ENCODE results near the gene ZNF750.

ZNF750 gene

DNA sequence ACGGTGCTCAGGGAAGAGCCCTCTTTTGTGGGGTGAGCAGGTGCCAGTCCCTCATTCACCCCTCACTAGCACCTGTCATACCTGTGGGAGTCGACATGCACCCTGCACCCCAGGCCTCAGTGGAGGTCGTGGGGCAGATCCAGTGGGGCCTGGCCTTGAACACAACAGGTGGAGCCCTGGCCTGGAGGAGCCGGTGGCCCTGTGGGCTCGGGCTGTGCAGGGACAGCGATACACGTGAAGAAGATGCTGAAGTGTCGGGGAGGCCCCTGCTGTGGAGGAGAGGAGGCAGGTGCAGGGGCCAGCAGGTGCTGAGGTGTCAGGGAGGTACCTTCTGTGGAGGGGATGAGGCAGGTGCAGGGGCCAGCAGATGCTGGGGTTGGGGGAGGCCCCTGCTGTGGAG is 31.8 kb downstream of the ZNF750 start:
- H3K36me3 ChIP-seq (ENCODE audit: control insufficient read depth in 2 of 2, insufficient read depth in 2 of 2, low read length in 2 of 2) = peaks cover 13 to 20% of the 10 kb centered on the region in 2 donors

DNA sequence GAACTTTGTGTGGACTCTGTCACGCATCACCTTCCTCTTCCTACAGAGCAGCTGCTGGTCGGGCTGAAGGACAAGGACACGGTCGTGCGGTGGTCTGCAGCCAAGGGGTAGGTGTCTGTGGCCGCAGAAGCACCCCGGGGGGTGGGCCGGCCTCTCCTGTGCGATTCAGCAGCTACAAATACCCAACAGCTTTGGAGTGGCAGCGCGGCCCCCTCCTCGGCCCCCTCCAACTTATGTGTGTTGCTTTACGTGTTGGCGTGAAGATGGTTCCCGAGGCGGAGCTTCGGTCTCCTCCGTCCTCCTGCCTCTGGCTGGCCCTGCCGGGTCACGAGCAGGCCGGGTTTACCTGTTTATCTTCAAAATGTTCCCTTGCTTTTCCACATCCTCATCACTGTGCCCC is 32.3 kb downstream of the ZNF750 start:
- H3K36me3 ChIP-seq (ENCODE audit: control insufficient read depth in 2 of 2, insufficient read depth in 2 of 2, low read length in 2 of 2) = peaks cover 13 to 20% of the 10 kb centered on the region in 2 donors
- H3K9me3 ChIP-seq (ENCODE audit: control insufficient read depth in 2 of 2, low read length in 2 of 2) = no peaks in the 10 kb centered on the region
- H3K27ac ChIP-seq (ENCODE audit: low read length) = no peak overlapping the region
- no peak overlapping the region for H3K4me3 ChIP-seq (ENCODE audit: low read length in 2 of 2)
- no peak overlapping the region for H3K9ac ChIP-seq (ENCODE audit: low read length in 2 of 2)
- peaks cover 26% of the 10 kb centered on the region for H3K4me1 ChIP-seq (ENCODE audit: control insufficient read depth, insufficient read depth, low read length)
- H3K27me3 ChIP-seq (ENCODE audit: control insufficient read depth in 1 of 2, insufficient read depth in 2 of 2, low read length in 2 of 2) = no peaks in the 10 kb centered on the region

More for the DNA sequence above, 31.8 kb downstream of the ZNF750 start:
- Histone ChIP-seq H3K27me3 (ENCODE audit: control insufficient read depth in 1 of 2, insufficient read depth in 2 of 2, low read length in 2 of 2) (no peaks in the 10 kb centered on the region), H3K27ac (ENCODE audit: low read length) (no peak overlapping the region), H3K9me3 (ENCODE audit: control insufficient read depth in 2 of 2, low read length in 2 of 2) (no peaks in the 10 kb centered on the region), H3K4me3 (ENCODE audit: low read length in 2 of 2) (no peak overlapping the region), H3K9ac (ENCODE audit: low read length in 2 of 2) (no peak overlapping the region), H3K4me1 (ENCODE audit: control insufficient read depth, insufficient read depth, low read length) (peaks cover 26% of the 10 kb centered on the region)

DNA sequence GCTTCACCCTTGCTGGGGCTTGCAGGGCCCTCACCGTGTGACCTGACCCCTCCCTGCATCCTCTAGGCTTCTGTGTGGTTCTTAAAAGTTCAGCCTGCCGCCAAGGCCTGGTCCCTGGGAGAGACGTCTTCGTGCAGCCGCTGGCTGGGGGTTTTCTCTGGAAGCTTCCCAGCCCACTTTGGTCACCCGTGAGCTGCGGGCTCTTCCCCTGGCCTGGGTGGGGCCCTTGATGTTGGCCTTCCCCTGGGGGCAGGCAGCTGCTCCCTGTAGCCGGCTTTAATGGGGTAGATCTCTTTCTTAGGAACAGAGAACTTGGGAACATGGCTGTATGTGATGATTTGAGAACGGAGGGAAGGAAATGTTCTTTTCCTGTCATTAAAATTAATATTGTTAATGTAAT is 32.7 kb downstream of the ZNF750 start:
- Histone ChIP-seq H3K9ac (ENCODE audit: low read length in 2 of 2) (no peak overlapping the region), H3K4me3 (ENCODE audit: low read length in 2 of 2) (no peak overlapping the region), H3K9me3 (ENCODE audit: control insufficient read depth in 2 of 2, low read length in 2 of 2) (no peaks in the 10 kb centered on the region), H3K27ac (ENCODE audit: low read length) (no peak overlapping the region), H3K4me1 (ENCODE audit: control insufficient read depth, insufficient read depth, low read length) (peaks cover 26% of the 10 kb centered on the region), H3K27me3 (ENCODE audit: control insufficient read depth in 1 of 2, insufficient read depth in 2 of 2, low read length in 2 of 2) (no peaks in the 10 kb centered on the region), H3K36me3 (ENCODE audit: control insufficient read depth in 2 of 2, insufficient read depth in 2 of 2, low read length in 2 of 2) (peaks cover 13 to 20% of the 10 kb centered on the region in 2 donors)

DNA sequence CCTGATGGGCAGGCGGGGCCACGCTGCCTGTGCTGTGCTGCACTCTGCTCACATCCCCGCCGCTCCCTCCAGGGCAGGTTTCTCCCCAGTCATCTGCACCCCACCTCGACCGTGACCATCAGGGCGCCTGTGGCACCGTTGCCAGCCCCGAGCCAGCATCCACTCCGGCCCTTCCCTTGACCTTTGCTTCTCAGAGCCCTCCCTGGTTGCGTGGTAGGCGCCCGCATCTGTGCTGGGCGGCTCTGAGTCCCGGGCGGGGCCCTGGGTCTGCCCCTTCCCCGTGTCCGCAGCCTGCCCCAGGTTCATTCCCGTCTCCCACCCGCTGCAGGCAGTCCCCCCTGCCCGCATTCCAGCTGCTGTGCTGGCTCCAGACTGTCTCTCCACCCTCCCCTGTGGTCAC is 33.2 kb downstream of the ZNF750 start:
- no peak overlapping the region for H3K27ac ChIP-seq (ENCODE audit: low read length)
- H3K36me3 ChIP-seq (ENCODE audit: control insufficient read depth in 2 of 2, insufficient read depth in 2 of 2, low read length in 2 of 2) = peaks cover 13 to 16% of the 10 kb centered on the region in 2 donors
- no peaks in the 10 kb centered on the region for H3K27me3 ChIP-seq (ENCODE audit: control insufficient read depth in 1 of 2, insufficient read depth in 2 of 2, low read length in 2 of 2)
- H3K9ac ChIP-seq (ENCODE audit: low read length in 2 of 2) = no peak overlapping the region
- no peak overlapping the region for H3K4me3 ChIP-seq (ENCODE audit: low read length in 2 of 2)
- H3K9me3 ChIP-seq (ENCODE audit: control insufficient read depth in 2 of 2, low read length in 2 of 2) = no peaks in the 10 kb centered on the region
- peaks cover 26% of the 10 kb centered on the region for H3K4me1 ChIP-seq (ENCODE audit: control insufficient read depth, insufficient read depth, low read length)

DNA sequence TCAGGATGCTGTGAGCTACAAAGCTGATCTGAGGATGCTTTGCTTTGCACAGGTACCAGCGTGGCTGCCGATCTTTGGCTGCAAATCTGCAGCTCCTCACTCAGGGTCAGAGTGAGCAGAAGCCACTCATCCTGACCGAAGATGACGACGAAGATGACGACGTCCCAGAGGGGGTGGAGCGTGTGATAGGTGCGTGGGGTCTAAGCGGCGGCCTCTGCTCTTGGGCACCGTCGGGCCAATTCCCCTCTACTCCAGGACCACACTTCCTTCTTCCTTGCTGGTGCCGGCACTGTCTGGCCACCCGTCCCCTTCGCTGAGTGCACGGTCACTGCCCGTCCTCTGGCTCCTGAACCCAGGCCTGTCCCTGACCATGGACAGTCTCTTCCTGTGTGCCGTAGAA is 34.0 kb downstream of the ZNF750 start:
- Histone ChIP-seq H3K4me1 (ENCODE audit: control insufficient read depth, insufficient read depth, low read length) (peaks cover 24% of the 10 kb centered on the region), H3K4me3 (ENCODE audit: low read length in 2 of 2) (no peak overlapping the region), H3K27ac (ENCODE audit: low read length) (no peak overlapping the region), H3K27me3 (ENCODE audit: control insufficient read depth in 1 of 2, insufficient read depth in 2 of 2, low read length in 2 of 2) (no peaks in the 10 kb centered on the region), H3K36me3 (ENCODE audit: control insufficient read depth in 2 of 2, insufficient read depth in 2 of 2, low read length in 2 of 2) (peaks cover 11 to 13% of the 10 kb centered on the region in 2 donors), H3K9me3 (ENCODE audit: control insufficient read depth in 2 of 2, low read length in 2 of 2) (no peaks in the 10 kb centered on the region), H3K9ac (ENCODE audit: low read length in 2 of 2) (no peak overlapping the region)

DNA sequence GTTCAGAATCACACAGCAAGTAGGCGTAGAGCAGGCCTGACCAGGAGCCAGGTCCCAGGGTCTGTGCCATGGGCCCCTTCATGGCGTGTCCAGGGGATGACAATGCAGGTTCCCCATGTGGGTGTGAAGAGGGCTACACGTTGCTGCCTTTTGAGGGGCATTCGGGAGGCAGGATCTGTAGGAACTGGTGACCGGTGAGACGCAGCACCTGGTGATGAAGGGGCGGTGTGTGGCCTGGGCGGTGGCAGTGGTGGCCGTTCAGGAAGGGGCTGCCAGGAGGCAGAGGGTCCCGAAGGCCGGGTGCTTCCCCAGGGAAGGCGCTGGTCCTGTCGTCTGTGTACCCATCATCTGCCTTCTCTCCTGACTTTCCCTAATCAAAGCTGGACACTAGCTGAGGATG is 34.6 kb downstream of the ZNF750 start:
- Histone ChIP-seq H3K9me3 (ENCODE audit: control insufficient read depth in 2 of 2, low read length in 2 of 2) (no peaks in the 10 kb centered on the region), H3K27me3 (ENCODE audit: control insufficient read depth in 1 of 2, insufficient read depth in 2 of 2, low read length in 2 of 2) (no peaks in the 10 kb centered on the region), H3K9ac (ENCODE audit: low read length in 2 of 2) (no peak overlapping the region), H3K27ac (ENCODE audit: low read length) (no peak overlapping the region), H3K4me1 (ENCODE audit: control insufficient read depth, insufficient read depth, low read length) (peaks cover 24% of the 10 kb centered on the region), H3K4me3 (ENCODE audit: low read length in 2 of 2) (no peak overlapping the region), H3K36me3 (ENCODE audit: control insufficient read depth in 2 of 2, insufficient read depth in 2 of 2, low read length in 2 of 2) (peaks cover 7 to 16% of the 10 kb centered on the region in 2 donors)

DNA sequence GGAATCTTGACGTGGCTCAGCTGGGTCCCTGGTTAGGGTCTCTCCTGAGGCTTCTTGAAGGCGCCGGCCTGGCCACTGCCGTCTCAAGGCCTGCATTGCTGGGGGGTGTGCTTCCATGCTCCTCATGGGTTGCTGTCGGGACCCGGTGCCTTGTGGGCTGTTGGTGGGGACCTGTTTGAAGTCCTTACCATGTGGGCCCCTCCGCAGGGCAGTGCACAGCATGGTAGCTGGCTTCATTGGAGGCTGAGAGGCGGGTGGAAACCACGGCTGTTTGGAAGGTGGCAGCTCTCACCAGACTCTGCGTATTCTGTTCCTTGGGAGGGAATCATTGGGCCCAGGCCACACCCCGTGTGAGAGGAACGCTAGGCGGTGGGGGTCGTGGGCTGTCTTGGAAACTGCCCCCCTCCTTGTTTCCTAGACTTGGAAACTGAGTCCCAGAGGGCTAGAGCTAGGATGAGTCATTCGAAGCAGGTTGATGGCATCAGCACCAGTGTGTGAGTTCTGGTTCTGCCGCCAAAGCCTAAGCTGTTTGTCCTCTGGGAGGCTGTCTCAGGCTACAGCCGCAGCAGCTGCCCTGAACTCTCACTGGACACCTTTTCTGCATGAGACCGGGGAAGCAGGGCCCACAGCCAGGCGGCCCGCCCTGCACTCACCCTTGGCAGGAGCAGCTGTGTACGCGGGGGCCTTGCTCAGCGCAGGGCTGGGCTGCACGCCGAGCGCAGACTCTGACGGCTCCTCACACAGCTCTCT is 35.2 kb downstream of the ZNF750 start:
- Histone ChIP-seq H3K9me3 (ENCODE audit: control insufficient read depth in 2 of 2, low read length in 2 of 2) (no peaks in the 10 kb centered on the region), H3K27me3 (ENCODE audit: control insufficient read depth in 1 of 2, insufficient read depth in 2 of 2, low read length in 2 of 2) (no peaks in the 10 kb centered on the region), H3K4me3 (ENCODE audit: low read length in 2 of 2) (no peak overlapping the region), H3K4me1 (ENCODE audit: control insufficient read depth, insufficient read depth, low read length) (peaks cover 24% of the 10 kb centered on the region), H3K9ac (ENCODE audit: low read length in 2 of 2) (no peak overlapping the region), H3K36me3 (ENCODE audit: control insufficient read depth in 2 of 2, insufficient read depth in 2 of 2, low read length in 2 of 2) (peaks cover 5 to 19% of the 10 kb centered on the region in 2 donors), H3K27ac (ENCODE audit: low read length) (peak overlapping the region; percentile 53)

DNA sequence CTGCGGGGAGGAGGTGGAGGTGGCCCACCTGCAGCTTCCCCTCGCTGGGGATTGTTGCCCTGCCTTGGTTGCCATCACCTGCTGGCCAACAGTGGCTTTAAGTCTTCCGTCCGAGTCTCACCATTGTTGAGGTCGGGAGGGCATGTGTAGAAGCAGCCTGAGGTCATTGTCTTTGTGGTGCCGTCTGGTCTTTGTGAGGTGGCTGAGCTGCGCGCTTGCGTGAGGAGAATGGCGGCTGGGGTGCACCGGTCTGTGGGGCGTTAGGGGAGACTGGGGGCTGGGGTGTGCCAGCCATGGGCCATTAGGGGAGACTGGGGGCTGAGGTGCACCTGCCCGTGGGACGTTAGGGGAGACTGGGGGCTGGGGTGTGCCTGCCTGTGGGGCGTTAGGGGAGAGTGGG is 36.2 kb downstream of the ZNF750 start:
- Histone ChIP-seq H3K9ac (ENCODE audit: low read length in 2 of 2) (no peak overlapping the region), H3K4me1 (ENCODE audit: control insufficient read depth, insufficient read depth, low read length) (peaks cover 18% of the 10 kb centered on the region), H3K27ac (ENCODE audit: low read length) (no peak overlapping the region), H3K4me3 (ENCODE audit: low read length in 2 of 2) (no peak overlapping the region), H3K36me3 (ENCODE audit: control insufficient read depth in 2 of 2, insufficient read depth in 2 of 2, low read length in 2 of 2) (peaks cover 4 to 19% of the 10 kb centered on the region in 2 donors), H3K9me3 (ENCODE audit: control insufficient read depth in 2 of 2, low read length in 2 of 2) (no peaks in the 10 kb centered on the region), H3K27me3 (ENCODE audit: control insufficient read depth in 1 of 2, insufficient read depth in 2 of 2, low read length in 2 of 2) (no peaks in the 10 kb centered on the region)

DNA sequence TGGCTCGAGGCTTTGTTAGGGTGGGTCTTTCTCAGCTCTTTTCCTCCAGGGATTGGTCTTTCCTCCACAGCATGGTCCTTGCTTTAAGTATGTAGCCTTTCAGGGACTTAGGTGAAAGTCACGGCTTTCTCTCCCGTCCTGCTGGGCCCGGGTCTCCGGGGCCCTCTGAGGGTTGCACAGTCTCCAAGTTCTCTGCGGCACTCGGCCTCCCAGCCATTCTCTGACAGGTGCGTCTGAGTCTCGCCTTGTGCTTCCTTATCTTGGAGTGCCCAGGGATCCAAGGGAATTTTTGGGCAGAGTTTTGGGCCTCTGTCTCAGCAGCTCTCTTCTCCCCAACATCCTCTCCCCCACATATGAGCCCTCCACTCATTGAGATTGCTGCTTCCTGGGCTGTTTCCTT is 36.6 kb downstream of the ZNF750 start:
- Histone ChIP-seq H3K9ac (ENCODE audit: low read length in 2 of 2) (no peak overlapping the region), H3K27ac (ENCODE audit: low read length) (no peak overlapping the region), H3K36me3 (ENCODE audit: control insufficient read depth in 2 of 2, insufficient read depth in 2 of 2, low read length in 2 of 2) (peaks cover 4 to 19% of the 10 kb centered on the region in 2 donors), H3K9me3 (ENCODE audit: control insufficient read depth in 2 of 2, low read length in 2 of 2) (no peaks in the 10 kb centered on the region), H3K27me3 (ENCODE audit: control insufficient read depth in 1 of 2, insufficient read depth in 2 of 2, low read length in 2 of 2) (no peaks in the 10 kb centered on the region), H3K4me1 (ENCODE audit: control insufficient read depth, insufficient read depth, low read length) (peaks cover 18% of the 10 kb centered on the region), H3K4me3 (ENCODE audit: low read length in 2 of 2) (no peak overlapping the region)

DNA sequence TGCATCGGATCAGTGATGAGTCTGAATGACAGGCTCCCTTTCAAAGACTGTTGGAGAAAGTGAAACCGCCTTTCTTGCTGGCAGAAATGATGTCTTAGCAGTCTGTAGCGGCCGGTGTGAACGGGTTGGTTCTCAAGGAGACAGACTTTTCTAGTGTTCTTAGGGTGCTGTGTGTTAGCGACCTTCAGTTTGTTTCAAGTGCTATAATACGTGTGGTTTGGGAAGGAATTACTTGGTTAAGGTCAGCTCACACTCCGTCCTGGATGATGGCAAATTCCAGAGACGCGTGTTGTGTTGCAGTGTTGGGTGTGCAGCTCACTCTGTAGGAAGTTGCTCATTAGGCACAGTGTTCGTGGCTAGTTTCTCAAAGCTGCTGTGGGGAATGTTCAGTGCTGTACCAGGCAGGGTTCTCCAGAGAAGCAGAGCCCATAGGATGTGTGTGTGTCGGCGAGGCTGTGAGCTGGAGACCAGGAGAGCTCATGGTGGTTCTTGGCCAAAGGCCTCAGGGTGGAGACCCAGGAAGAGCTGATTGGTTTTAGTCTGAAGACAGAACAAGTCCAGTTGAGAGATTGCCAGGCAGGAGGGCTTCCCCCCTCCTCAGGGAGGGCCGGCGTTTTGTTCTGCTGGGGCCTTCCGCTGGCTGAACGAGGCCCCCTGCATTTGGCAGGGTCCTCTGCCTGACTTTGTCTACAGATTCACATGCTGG is 37.6 kb downstream of the ZNF750 start:
- H3K9me3 ChIP-seq (ENCODE audit: control insufficient read depth in 2 of 2, low read length in 2 of 2) = no peaks in the 10 kb centered on the region
- H3K27ac ChIP-seq (ENCODE audit: low read length) = no peak overlapping the region
- H3K9ac ChIP-seq (ENCODE audit: low read length in 2 of 2) = no peak overlapping the region
- peaks cover 15% of the 10 kb centered on the region for H3K4me1 ChIP-seq (ENCODE audit: control insufficient read depth, insufficient read depth, low read length)
- no peaks in the 10 kb centered on the region for H3K27me3 ChIP-seq (ENCODE audit: control insufficient read depth in 1 of 2, insufficient read depth in 2 of 2, low read length in 2 of 2)
- H3K4me3 ChIP-seq (ENCODE audit: low read length in 2 of 2) = no peak overlapping the region
- H3K36me3 ChIP-seq (ENCODE audit: control insufficient read depth in 2 of 2, insufficient read depth in 2 of 2, low read length in 2 of 2) = peaks cover 0 to 14% of the 10 kb centered on the region in 2 donors
